GM12801 (cell line): ENCODE measurements around the gene INPP4A.

Experiments
- TF ChIP-seq, protein P1 (sequence below): IDR thresholded peaks from one replicate; pipeline ENCODE4 v1.5.1; 2011; ENCODE audit warnings: control low read depth; ENCODE audit not compliant: insufficient read length; ENCODE audit errors: extremely low read depth

INPP4A gene

DNA sequence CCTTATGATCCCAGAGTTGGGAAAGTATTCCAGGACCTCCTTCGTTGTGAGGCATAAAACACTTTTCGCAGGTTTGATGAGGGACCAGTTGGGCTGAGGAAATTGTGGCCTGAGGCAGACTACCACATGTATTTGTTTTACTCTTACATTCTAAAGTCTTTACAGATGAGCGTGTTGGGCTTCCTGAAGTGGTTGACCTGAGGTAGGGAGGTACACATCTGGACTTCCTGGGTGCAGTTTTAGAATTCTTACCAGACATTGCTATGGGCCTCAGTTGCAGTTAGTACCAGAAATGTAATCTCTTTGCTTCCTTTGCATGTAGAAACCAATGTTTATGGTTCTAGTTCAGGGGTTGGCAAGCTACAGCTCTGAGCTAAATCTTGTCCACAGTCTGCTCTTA lies 114.9 kb downstream of the INPP4A start:
- TF ChIP-seq, protein P1, sequence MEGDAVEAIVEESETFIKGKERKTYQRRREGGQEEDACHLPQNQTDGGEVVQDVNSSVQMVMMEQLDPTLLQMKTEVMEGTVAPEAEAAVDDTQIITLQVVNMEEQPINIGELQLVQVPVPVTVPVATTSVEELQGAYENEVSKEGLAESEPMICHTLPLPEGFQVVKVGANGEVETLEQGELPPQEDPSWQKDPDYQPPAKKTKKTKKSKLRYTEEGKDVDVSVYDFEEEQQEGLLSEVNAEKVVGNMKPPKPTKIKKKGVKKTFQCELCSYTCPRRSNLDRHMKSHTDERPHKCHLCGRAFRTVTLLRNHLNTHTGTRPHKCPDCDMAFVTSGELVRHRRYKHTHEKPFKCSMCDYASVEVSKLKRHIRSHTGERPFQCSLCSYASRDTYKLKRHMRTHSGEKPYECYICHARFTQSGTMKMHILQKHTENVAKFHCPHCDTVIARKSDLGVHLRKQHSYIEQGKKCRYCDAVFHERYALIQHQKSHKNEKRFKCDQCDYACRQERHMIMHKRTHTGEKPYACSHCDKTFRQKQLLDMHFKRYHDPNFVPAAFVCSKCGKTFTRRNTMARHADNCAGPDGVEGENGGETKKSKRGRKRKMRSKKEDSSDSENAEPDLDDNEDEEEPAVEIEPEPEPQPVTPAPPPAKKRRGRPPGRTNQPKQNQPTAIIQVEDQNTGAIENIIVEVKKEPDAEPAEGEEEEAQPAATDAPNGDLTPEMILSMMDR: no peak

DNA sequence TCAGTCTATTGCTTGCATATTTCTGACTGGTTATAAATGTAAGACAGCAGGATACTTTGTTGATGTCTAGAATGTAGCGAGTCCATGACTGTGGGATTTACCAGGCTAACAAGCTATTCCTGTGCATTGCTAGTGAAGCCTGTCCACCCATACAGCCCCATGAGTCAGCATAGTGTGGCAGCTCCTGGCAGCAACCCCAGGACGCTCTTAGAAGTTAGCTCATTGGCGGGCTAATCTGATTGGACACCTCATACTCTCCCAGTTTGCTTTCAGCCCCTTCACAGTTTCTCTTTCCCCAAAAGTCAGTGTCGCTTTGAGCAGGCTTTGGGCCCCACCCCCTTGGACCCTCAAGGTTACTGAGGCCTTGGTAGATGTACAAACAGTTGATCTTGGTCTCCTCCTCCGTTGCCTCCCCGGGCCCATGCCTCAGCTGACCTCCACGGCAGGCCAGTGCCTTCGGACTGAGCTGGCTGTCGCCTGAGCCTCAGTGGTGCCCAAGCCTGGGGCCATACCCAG lies 115.7 kb downstream of the INPP4A start:
- TF ChIP-seq, protein P1: no peak

DNA sequence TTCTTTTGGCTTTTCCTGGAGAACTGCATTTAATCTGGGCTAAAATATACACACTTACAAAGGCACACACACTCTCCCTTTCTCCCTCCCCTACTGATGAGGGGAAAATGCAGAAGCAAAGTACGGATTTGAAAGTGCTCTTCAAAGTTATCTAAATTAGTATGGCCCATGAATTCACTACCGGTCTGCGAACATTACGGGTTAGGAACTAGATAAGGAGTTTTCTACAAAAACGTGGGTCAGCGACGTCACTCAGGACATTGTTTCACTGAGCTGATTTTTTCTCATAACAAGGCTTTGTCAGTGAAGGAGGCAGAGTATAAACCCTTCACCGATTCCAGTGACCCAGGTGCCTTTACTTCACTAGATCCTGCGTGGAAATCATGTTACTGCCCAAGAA lies 116.4 kb downstream of the INPP4A start:
- TF ChIP-seq, protein P1: no peak

DNA sequence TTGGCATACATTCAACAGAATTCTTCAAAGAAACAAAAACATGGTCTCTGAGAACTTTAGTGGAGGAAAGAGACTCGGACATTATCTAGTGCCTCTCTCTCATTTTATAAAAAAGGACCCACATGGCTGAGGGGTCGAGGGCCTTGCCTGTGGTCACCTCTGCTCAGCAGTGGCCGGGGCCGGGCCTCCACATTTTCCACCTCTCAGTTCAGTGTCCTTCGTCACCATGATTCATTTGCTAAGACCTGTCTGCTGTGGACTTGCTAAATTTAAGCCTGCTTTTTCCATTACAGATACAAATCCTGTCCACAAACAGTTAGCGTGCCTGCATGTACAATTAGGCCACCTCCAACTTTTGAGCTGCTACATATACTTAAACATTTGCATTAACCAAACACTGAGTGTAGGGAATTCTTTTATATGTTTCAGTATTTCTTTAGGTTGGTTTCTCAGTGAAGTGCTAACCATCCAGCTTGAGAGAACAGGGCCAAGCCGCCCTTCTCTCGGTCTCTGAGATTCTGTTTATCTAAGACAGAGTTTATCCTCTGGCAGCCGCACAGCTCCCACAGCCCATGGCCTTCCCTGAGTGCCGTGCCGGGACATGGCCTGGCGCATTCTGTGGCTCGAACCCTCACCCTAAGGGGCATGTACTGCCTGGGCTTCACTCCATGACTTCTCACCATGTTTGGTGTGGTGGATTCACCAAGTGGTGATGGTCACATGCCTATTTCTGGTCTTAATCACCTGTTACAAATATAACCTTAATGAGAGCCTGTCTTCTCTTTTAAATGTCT lies 117.4 kb downstream of the INPP4A start:
- TF ChIP-seq, protein P1: no peak

DNA sequence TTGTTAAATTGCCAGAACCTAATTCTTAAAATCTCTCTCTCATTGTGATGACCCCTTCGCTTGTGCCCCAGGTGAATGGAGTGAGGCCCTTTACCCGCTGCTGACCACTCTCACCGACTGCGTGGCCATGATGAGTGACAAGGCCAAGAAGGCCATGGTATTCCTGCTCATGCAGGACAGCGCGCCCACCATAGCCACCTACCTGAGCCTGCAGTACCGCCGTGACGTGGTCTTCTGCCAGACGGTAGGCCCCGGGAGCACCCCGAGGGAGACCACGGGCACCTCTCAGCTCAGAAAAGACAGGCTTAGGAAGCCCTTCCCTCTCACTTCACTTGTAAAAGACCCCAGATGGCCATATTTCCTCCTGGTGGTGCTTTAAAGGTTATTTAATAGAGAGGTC lies 118.7 kb downstream of the INPP4A start:
- TF ChIP-seq, protein P1: no peak

DNA sequence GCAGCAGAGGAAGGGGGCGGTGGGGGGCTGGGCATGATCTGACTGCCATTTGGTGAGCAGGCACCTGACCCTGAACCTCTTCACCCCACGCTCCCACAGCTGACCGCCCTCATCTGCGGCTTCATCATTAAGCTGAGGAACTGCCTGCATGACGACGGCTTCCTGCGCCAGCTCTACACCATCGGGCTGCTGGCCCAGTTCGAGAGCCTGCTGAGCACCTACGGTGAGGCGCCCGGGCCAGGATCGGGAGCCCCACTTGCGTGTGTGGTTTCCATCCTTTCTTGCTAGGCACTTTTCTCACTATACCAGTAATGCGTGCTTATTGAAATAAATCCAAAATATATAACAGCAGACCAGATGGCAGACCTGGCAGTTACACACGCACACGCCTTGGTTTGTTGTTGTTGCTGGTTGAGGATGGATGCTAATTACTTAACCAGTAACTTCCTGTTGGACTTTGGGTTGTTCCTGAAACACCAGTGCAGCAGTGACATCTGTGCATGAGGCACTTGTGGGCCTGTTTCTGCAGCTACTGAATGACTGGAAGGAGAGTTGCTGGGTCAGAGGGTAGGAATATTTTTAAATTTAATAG lies 120.0 kb downstream of the INPP4A start:
- TF ChIP-seq, protein P1: no peak

DNA sequence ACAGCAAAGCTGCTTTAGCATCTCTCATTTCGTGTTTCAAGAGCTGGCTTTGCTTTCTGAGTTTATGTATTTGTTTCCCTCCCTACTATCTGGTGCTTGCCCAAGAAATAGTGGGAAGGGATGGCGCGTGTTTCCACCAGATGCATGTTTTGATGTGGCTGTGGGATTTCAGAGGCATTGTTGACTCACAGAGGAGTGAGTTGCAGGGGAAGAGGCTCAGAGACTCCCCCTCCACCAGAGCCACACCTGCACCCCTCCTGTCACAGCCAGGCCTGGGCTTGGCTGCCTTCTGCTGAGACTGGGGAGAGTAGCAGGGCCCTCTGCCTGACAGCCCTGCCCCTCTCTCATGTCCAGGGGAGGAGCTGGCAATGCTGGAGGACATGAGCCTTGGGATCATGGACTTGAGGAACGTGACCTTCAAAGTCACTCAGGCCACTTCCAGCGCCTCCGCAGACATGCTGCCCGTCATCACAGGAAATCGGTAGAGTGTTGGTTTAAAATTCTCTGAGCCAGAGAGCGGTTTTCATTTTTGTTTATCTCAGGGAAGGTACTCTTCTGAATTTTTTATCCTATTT lies 120.7 kb downstream of the INPP4A start:
- TF ChIP-seq, protein P1: no peak
